ENCODE data around the gene HOXC5.
A peak's percentile ranks its signal among the peaks of the same experiment; 100 is the strongest.

Gene HOXC5

GRCh38 chr12:54032627-54033100, at the start of gene HOXC5:
Gene HOXC5 (plus strand): TSS chr12:54033050. CDS start chr12:54033123, 73 bp downstream.
- DNase-seq: peak; percentile 82

GRCh38 chr12:53983568-53983949, 49.3 kb upstream of the HOXC5 start:
- no peak for DNase-seq

GRCh38 chr12:53983950-53984572, 48.8 kb upstream of the HOXC5 start:
- no peak for DNase-seq

- DNase-seq: peak; percentile 96
Measured at GRCh38 chr12:53984901-53985691, 47.8 kb upstream of the HOXC5 start, which contains the start of gene HOXC10. Gene HOXC10 (plus strand): TSS chr12:53985146. CDS start chr12:53985260, 114 bp downstream.

- DNase-seq: no peak
Measured at GRCh38 chr12:53985692-53985993, 47.2 kb upstream of the HOXC5 start.

GRCh38 chr12:53985994-53986685, 46.7 kb upstream of the HOXC5 start:
- no peak for DNase-seq

- DNase-seq: no peak
Measured at GRCh38 chr12:53986686-53987483, 46.0 kb upstream of the HOXC5 start.

- no peak for DNase-seq
Measured at GRCh38 chr12:53987787-53988230, 45.0 kb upstream of the HOXC5 start.

GRCh38 chr12:53988541-53989226, 44.2 kb upstream of the HOXC5 start:
- DNase-seq: no peak

- DNase-seq: no peak
Measured at GRCh38 chr12:53989227-53990113, 43.4 kb upstream of the HOXC5 start.

GRCh38 chr12:53990311-53991076, 42.4 kb upstream of the HOXC5 start:
- no peak for DNase-seq

- DNase-seq: no peak
Measured at GRCh38 chr12:53991077-53991460, 41.8 kb upstream of the HOXC5 start.

- no peak for DNase-seq
Measured at GRCh38 chr12:53992377-53992889, 40.4 kb upstream of the HOXC5 start.

GRCh38 chr12:53993162-53994008, 39.5 kb upstream of the HOXC5 start:
- DNase-seq: no peak

GRCh38 chr12:53994009-53994263, 38.9 kb upstream of the HOXC5 start:
- DNase-seq: no peak

GRCh38 chr12:53994264-53995001, 38.4 kb upstream of the HOXC5 start:
- DNase-seq: no peak

- DNase-seq: peak; percentile 52
Measured at GRCh38 chr12:53995002-53995377, 37.9 kb upstream of the HOXC5 start.

GRCh38 chr12:53995378-53996239, 37.2 kb upstream of the HOXC5 start:
- DNase-seq: no peak

Data from stimulated activated CD8-positive, alpha-beta memory T cell treated with anti-CD3 and anti-CD28 coated beads, Interleukin-4, amount 100 ng/mL, for 48 hours (primary cell).